GM21447 (cell line): ENCODE results near the gene CUEDC1.
A peak's percentile ranks its signal among the peaks of the same experiment; 100 is the strongest.
"Not testable (repeated sequence)": the region's sequence is repeated elsewhere in the genome, so short reads cannot be mapped to it uniquely, and the experiment has no call there.

Experiments
- ATAC-seq: cut with Tn5 transposase; IDR thresholded peaks from one replicate; pipeline ENCODE4 v1.9.1; 2021; ENCODE audit not compliant: unreplicated experiment

Gene CUEDC1

DNA sequence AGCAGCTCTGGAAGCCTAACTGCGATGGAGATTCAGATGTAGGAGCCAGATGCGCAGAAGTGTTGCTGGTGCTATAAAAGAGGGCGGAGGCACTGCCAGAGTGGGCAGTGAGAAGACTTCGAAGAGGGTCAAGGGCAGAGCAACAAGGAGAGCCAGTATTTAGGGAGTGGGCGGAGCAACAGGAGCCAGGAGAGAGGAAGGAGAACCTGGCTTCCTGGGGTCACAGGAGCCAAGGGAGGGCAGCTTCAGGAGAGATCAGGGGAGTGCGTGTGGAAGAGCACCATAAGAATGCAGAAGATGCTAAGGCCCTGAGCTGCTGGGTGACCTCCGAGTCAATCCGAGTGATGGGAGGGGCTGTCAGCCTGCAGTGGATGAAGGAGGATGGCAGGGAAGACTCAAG, 90.9 kb downstream of the CUEDC1 start:
- ATAC-seq, result no peak

DNA sequence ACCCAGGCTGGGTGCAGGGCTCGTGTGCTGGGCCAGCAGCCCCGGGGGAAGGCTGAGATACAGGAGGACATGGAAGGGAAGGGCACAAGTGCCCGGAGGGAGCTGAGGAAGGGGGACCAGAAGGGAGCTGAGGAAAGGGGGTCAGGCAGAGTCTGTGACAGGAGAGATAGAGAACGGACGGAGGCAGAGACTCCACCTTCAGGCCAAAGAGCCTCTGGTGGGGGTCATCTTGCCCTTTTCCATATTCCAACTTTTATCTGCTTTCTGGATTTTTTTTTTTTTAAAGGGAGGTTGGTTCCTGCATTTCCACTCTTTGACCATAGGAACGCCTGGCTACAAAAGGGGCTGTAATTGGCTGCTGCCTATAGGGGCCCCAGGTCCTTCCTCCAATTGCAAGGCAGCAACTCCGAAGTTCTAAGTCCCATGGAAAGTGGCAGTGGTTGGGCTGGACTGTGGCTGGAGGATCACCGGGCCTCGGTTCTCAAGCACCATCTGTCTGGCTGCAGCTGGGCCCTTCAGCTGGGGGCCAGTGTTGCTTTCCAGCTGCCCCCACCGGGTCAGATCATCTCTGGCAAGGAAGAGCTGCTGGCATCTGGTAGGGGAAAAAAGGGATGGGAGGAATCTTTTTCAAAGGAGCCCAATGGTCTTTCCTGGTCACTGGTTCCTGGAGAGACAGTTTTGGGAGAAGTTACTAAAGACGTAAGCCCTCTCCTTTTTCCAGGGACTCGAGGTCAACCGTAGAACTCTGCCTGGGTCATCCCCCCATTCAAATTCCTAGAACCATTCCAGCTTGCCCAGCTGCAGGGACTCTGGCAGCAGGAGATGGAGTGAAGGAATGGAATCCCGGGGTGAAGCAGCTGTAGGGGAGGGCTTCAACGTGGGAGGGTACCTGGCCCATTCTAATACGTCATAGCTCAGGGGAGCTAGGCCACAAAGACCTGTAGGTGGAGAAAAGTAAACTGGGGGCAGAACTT, 92.2 kb downstream of the CUEDC1 start:
- no peak for ATAC-seq

DNA sequence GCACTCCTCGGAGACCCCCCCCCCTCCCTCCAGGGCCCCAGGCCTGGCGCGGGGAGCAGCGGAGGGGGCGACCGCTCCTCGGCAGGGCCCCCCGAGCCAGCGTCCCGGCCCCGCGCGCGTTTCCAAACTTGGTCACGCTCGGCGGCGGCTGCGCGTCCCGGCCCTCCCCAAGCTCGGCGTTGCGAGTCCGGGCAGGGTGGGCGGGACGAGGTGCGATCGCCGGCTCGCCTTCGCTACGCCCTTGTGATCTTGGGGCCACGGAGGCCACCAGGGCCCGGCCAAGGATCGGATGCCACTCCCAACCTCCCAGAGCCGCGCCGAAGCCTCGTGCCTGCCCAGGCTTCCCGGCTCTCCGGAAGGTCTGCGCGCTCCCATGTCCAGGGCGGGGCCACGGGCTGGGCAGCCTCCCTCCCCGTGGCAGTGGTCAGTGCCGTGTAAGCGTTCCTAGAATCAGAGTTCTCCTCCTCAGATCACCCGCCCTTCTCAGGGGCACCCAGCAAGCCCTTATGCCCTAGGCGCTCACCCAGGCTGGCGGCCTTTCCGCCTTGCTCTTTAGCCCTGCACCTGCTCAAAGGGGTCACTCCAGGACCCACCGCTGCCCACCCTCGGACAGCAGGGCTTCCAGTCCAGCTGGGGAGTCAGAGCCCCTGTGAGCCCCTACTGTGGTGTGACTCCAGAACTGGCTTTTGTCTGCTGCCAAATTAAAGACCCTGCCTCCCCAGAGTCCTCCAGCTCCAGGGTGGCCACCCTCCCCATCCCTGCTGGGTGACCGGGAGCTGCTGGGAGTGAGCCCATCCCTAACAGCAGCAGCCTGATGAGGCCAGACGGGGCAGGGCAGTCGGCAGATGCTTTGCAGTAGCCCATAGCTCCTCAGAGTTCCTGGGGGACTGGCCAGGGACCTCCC, 93.2 kb downstream of the CUEDC1 start:
- ATAC-seq, result no peak

DNA sequence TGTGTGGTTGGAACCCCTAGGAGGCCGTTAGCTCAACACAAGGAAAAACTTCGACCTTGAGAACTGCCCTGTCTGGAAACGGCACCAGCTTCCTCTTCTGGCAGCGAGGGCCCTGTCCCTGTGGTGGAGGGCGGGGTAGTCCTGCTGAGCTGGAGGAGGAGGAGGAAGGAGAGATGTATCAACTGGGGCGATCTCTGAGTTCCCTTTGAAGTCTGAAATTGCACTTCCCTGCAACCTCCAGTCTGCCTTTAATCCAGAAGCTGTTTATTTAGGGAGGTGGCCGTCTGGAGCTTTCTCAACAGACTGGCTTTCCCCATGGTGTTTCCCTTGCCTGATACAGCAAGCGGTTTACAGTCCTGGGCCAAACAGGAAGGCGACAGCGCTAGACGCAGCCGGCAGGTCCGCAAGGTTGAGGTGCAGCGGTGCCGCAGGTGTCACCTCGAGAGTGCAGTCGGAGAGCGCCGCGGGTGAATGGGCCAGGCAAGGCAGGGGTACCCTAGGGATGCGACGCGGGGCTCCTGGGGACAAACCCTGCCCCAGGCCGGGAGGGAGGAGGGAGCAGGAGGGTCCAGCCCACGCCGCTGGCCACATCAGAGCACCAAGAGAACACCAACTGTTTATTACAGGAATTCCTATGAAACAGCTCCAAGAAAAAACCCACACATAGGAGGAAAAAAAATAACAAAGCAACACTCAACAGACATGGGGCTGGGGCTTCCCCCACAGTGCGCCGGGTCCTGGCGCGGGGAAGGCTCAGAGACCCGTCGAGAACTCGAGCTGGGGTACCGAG, 94.0 kb downstream of the CUEDC1 start:
- ATAC-seq, result peak; percentile 62

DNA sequence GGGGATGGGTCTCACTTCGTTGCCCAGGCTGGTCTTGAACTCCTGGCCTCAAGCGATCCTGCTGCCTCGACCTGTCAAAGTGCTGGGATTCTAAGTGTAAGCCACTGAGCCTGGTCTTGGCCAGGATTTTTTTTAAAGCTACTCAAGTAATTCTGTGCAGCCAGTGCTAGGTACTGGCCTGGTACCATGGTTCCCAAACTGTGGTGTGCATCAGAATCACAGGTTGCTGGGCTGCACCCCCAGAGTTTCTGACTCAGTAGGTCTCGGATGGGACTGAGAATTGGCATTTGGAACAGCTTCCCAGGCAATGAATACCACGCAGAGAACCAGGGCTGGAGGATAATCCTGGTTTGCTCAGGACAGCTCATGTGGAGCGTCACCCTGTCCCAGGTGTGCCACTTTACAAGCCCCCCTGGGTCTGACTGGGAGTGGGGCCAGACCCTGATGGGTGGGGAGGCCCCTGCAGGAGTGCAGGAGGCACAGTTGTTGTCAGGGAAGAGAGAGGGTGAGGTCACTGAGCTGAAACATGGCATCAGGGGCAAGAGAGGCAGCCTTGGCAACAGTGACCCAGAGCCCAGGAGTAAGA, 94.7 kb downstream of the CUEDC1 start:
- ATAC-seq, result no peak

DNA sequence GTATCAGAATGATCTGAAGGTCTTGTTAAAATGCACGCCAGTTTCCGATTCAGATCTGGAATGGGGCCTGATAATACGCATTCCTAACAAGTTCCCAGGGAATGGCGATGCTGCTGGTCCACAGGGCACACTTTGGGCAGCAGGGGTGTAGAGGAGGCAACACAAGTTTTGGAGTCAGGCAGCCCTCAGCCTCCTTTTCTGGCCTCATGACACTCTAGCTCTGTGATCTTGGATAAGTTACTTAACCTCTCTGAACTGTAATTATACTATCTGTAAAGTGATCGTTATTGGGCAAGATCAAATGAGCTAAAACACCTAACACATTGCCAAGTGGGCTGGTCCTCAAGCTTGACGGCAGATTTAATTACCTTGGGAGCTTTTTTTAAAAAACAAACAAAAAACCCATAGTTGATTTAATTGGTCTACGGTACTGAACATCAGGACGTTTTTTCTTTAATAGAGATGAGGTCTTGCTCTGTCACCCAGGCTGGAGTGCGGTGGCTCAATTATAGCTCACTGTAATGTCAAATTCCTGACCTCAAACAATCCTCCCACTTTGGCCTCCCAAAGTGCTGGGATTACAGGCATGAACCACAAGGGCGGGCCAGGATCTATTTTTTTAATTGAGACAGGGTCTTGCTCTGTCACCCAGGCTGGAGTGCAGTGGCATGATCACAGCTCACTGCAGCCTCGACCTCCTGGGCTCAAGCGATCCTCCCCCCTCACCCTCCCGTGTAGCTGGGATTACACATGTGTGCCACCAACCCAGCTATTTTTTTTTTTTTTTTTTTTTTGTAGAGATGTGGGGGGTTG, 95.4 kb downstream of the CUEDC1 start:
- ATAC-seq, result no peak

DNA sequence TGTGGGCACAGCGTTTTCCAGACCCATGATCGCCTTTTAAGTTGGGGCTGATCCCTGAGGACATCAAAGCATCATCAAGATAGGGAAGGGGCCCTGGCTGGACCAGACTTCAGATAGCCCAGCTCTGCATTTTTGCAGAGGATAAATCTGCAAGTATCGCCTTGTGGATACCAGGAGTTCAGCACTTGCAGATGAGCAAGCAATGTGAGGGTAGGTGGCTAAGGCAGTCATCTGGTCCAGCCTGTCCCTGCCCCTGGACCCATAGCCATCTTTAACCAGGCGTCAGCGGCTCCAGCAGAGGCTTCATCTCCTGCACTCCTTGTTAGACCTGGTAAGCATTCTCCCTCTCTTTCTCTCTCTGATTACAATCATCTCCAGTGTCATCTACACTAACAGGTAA, 96.4 kb downstream of the CUEDC1 start:
- no peak for ATAC-seq

DNA sequence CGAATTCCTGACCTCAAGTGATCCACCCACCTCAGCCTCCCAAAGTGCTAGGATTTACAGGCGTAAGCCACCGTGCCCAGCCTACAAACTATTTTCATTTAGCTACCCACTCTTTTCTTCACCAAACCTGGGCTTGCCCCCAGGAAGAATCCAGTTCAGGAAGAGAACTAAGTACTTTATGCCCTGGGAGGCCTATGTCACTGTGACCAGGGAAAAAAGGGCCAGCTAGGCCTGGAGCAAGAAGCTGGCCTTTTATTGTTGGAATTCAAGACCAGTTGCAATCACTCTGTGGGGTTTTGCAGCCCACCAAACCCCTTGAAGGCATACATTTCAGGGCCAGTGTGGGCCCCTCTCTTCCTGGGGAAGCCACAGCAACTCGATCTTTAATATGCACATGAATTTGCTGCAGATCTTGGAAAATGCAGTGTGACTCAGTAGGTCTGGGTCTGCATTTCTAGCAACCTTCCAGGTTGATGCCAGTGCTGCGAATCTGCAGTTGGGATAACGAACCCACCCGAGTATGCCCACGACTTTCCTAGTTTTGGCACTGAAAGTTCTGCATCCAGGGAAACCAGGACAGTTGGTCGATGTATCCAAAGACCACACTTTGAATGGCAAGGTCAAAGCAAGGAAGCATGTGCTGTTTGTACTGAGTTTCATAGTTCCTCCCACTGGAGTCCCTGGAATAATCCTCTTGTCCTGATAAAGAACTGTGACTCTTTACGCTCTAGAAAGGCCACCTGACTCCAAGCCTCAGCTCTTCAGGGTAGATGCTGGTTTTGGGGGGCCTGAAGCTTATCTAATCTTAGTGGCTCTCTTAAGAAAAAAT, 98.2 kb downstream of the CUEDC1 start:
- no peak for ATAC-seq

DNA sequence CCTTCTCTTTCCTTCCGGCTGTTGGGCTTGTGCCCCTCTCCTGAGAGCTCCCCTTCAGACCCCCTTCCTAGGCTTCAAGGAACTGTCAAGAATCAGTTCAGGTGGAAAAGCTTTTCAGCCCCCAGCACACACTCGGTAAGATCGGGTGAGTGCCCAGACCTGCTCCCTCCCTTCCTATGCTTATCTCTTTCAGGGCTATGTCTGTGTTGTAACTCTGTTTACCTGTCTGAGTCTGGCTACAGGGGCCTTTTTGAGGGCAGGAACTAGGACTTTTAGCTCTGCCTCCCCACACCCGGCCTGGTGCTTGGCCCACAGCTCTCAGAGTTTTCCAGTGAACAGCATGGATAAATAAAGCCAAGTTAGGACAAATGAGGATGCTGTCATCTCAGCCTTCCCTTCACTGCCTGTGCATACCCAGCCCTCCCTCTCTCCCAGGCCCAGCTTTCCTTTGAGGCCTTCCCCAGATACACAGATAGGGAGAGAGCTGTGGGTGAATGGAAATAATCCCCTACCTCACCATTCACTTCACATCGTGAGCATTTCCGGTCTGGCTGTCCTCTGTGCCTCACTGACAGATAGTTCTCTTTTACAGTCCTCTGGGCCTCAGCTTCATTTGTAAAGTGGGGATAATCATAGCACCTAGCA, 99.7 kb downstream of the CUEDC1 start:
- no peak for ATAC-seq

DNA sequence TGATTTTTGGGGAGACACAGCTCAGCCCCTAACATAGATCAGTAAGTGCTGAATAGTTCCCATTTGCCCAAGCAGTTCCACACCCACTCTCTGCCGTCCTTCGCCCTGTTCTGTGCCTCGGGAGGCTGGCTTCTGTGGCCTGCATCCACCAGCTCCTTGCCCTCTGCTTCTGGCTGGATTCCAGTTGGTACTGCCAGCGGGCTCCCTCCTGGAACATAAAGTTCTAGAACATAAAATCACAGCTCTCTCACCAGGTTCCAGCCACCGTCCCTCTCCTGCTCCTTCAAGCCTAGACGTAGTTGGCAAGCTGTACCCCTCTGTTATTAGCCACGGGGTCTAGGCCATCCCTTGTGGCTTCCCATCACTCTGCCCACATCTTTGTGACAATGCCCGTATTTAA, 101.5 kb downstream of the CUEDC1 start:
- no peak for ATAC-seq

DNA sequence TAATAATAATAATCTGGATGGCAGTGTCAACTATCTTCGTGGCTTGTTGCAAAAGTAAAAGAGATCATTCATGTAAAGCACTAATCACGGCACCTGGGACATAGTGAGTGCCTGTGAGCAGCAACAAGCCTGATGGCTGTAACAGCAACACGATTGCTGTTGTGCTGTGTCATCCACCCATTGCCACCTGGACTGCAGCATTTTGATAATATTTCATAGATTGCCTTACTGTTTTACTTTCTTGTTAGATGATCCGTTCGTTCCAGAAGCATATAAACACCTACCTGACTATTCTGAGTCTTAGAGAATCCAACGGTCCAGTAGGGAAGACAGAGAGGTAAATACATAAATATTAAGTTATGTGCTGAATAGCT, 102.3 kb downstream of the CUEDC1 start:
- ATAC-seq, result no peak

DNA sequence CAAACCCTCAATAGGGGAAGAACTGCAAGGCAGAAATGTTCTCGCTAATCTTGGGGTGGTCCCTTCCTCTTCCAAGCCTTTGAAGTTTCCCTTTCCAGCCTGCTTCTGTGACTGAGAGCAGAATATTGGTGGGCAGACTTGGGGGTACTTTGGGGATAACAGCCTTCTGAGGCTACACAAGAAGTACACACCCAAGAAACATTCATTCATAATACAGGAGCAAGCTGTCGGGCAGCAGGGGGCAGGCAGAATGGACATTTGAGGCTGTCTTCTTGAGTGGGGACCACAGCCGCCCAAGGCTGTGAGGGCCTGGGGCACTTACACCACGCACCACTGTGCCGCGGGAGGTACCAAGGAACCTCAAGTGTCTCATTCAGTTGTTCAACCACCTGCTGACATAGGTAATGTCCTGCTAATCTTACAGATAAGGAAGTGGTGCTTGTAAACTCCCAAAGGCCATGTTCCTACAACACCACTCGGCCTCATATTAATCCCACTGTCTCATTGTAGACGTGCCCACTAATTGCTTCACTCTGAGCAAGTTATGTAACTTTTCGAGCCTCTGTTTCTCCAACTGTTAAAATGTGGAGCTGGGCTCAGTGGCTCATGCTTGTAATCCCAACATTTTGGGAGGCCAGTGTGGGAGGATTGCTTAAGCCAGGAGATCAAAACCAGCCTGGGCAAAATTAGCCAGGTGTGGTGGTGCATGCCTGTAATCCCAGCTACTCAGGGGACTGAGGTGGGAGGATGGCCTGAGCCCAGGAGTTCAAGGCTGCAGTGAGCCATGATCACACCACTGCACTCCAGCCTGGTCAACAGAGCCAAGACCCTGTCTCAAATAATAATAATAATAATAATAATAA, 102.9 kb downstream of the CUEDC1 start:
- no peak for ATAC-seq

DNA sequence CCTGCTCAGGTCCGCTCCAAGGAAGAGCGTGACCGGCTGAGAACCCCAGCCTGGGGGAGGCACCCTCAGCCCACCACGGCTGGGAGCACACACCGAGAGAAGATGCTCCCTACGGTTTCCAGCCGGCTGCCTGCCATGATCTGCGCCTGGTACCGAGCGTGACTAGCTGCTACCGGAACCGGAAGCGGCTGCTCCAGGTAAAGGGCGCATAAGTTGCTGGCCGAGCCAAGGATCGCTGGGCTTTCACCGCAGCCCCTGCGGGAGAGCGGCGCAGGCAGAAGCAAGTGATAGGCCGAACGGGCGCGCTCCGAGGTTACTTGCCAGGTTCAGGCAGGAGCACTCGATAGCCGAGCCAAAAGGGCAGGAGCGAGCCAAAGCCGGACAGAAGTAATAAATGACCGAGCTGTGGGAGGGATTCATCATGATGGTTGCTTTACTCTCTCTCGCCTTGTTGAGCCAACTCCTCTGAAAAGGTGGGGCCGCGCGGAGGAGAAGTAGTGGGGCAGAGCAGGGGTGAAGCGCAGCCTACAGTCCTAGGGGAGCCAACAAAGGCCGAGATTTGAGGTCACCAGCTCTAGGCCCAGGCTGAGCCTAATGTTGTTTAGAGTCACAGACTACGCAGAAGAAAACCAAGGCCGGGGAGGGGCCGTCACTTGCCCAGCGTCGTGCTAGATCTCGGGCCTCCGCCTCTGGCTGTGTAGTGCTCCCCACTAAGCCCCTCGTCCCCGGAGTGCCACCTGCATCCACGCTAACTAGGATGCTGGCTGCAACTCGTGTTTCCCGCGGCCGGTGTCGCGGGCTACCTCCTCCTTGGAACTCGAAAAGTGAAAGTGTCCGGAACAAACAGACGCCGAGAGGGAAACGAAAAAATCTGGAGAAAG, 105.1 kb downstream of the CUEDC1 start, which contains the start of gene MRPS23:
MRPS23 (minus strand) TSS at position 171 of the 881 bp plus-strand sequence; CDS start at position 137, 34 bp downstream.
- ATAC-seq, result peak; percentile 87

DNA sequence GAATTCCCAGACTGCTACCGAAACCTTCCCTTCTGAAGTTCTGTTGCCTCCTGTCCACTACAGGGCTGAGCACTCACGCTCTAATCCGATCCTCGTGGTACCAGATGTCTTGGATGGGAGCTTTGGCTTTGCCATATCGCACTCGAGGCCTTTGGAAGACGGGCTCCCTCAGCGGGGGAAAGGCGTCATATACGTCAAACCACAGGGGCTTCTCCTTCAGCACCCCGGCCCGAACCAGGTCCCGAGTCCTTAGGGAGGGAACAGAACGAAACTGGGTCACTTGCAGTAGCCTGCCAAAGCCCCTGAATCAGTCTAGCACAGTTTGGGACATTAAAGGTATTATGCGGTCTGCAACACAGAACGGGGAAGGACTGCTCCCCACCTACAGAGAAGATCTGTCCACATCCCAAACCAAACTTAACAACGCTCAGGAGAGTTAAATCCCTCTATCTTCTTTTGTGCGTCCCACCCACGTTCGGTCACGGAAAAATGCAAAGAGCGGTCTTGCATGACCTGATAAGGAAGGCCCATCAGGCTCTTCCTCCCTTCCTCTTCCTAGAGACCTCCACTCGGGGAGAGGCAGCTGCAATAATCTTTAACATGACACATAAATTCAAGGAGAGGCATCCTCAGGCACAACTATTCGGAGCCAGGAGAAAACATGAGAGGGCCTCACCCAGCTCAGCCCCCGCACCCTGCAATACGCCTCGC, 105.9 kb downstream of the CUEDC1 start:
- peak; percentile 11 for ATAC-seq

DNA sequence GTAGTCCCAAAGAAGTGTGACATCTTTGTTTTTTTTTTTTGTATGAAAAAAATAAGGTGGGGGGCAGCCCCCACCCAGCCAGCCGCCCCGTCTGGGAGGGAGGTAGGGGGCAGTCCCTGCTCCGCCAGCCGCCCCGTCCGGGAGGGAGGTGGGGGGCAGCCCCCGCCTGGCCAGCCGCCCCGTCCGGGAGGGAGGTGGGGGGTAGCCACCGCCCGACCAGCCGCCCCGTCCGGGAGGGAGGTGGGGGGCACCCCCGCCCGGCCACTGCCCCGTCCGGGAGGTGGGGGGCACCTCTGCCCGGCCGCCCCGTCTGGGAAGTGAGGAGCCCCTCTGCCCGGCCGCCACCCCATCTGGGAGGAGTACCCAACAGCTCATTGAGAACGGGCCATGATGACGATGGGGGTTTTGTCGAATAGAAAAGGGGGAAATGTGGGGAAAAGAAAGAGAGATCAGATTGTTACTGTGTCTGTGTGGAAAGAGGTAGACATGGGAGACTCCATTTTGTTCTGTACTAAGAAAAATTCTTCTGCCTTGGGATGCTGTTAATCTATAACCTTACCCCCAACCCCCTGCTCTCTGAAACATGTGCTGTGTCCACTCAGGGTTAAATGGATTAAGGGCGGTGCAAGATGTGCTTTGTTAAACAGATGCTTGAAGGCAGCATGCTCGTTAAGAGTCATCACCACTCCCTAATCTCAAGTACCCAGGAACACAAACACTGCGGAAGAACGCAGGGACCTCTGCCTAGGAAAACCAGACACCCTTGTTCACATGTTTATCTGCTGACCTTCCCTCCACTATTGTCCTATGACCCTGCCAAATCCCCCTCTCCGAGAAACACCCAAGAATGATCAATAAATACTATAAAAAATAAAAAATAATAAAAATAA, 108.9 kb downstream of the CUEDC1 start:
- ATAC-seq, result not testable (repeated sequence)
